Measurements from ENCODE around the gene TOP1.
"Not testable (repeated sequence)": the region's sequence is repeated elsewhere in the genome, so short reads cannot be mapped to it uniquely, and the experiment has no call there.

TOP1 gene

GRCh38 chr20:41095110-41095969 is 66.7 kb downstream of the TOP1 start:
- DNase-seq = no peak

DNA sequence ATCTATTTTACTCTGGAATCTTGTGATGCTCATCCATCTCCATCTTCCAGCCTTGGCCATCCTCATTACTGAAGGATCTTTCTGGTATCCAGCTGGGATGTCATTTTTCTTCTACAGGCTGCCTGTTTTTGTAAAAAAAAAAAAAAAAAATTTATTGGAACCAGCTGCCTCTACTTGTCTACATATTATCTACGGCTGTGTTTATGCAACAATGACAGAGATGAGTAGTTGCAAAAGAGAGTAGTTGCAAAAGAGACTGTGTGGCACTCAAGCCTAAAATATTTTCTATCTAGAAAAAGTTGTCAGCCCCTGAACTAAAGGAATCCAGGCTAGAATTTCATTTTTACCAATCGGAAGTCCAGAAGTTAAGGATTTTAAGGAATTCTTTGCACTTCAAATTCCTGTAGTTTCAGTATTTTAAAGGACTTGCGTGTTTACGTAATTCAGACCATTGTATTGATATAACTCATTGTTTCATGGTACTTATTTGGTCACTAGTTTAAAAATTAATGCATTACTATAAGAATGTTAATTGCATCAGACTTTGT is 70.2 kb downstream of the TOP1 start:
- DNase-seq = peak; percentile 46

GRCh38 chr20:41100001-41100480 is 71.4 kb downstream of the TOP1 start:
- no peak for DNase-seq

DNA sequence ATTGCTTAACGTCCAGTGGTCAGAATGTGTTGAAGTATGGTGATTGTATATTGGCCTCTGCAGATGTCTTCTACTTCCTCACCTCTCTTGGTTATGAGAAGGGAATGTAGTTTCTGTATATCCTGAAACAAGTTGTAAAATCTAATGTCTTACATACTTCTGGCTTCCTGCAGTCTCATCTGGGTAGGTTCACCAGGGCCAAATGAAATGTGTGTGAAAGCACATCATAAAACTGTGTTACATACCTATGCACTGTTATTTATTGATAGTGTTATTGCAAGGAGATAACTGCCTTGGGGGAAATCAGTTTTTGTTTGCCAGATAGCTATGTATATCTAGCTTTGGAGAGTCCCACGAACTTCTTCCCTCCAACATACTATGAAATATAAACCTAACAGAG is 73.0 kb downstream of the TOP1 start:
- no peak for DNase-seq

DNA sequence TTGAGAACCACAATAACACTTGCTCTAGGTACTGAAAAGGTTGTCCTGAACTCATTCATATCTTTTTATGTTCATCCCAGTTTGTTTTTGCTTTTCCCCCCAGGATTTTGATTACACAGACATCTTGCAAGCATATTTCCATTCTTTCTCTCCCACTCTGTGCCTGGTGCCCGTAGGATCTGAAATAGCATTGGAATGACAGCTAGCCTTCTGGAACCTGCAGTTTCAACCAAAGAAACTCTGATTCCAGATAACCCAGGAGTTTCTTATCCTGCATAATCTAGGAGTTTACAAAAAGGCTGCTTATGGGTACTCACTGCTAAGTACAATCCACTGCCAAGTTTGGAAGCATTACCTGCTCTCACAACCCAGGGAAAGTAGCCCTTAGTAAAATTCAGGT is 79.9 kb downstream of the TOP1 start:
- no peak for DNase-seq

GRCh38 chr20:41110012-41110411 is 81.4 kb downstream of the TOP1 start:
- DNase-seq = no peak

DNA sequence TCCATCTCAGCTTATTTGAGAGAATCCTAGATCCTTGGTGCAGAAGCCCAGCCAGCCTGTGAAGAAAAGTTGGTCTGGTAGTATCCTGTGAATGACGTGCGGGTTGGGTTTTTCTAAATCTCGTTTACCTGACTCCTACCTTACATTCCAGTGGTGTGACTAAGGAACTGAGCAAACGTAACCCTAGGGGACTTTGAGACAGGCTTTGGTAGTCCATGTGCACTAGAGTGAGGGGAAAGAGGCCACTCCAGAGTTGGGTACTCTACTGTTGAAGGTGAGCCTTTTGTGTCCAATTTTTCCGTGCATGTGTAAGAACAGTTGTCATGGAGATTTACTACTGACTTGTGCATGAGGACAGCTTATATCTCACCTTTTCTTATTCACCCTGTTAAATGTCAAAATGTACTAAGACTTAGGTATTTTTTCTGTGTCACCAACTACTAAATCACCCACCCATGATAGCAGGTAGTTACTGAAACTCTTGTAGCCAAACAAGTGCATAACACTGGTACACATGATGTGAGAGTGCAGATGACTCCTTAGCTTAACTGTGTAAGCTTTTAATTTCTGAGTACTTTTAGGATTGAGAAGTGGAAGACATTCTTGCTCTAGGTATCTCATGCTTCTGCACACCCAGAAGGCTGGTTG is 82.4 kb downstream of the TOP1 start:
- DNase-seq = no peak

DNA sequence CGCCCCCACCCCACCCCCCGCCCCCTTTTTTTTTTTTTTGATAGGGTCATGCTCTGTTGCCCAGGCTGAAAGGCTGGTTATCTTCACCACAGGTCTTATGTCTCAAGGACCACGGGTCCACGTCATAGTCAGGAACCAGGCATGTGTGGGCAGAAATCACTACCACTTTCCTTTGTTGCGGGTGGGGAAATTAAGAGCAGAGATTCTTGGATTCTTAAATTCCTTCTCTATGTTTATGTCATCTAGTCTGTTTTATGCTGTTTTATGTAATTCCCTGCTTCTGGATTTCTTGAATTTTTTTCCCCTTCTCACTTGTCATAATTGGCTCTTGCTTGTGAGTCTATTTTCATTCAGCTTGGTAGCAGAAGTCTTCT is 82.9 kb downstream of the TOP1 start:
- DNase-seq = no peak

- DNase-seq = no peak
Measured at GRCh38 chr20:41116282-41116956, 87.8 kb downstream of the TOP1 start.

DNA sequence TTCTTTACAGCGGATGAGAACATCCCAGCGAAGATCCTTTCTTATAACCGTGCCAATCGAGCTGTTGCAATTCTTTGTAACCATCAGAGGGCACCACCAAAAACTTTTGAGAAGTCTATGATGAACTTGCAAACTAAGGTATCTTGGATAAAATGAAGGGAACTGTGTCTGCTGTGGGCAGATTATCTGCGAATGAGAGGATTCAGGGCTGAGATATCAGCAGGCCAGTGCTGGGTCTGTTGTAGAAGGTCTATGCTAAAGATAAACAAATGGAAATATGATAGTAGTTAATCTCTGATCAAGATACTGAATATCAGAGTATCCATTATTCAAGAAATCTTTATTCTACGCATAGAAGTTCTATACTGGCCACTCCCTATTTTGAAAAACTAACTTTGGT is 89.5 kb downstream of the TOP1 start:
- not testable (repeated sequence) for DNase-seq

- DNase-seq = no peak
Measured at GRCh38 chr20:41118632-41119031, 90.0 kb downstream of the TOP1 start.

DNA sequence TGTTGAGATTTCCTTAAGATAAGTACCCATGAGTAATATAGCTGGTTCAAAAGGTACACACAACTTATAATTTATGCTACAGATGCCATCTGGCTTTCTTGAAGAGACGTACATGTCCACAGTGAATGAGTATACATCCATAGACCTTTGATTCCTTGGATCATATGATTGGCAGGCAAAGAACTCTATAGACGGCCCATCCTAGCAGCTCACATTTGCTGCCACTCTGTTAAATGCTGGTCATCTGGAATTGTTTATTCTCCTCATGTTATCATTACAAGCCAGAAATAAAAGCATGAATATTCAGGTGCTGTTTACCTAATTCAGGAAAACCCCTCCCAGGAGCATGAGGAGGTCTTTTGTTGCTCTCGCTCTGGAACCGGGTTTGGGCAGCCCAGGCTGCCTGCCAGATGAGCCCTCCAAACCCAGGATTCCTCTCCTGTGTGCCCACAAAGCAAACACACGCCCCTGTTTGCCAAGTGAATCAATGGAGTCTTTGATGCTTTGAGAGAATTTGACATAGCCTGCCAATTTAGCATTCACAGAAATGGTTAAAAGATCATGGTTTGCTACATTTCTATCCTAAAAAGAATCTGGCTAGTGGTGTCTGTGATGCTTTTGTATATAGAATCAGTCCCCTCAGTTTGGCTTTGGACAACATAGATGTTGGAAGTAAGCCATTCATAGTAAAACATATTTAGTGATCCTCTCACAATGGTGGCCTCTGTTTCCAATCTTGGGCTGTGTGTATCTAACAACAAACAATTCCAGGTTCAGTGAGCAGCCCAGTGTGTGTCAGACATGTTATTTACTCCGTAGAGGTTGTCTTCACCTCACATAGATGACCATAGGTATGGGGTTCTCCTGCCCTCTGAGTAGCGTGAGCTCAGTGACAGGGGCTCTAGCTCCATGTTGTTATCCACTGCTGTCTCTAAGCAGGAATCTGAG is 91.3 kb downstream of the TOP1 start:
- no peak for DNase-seq

DNA sequence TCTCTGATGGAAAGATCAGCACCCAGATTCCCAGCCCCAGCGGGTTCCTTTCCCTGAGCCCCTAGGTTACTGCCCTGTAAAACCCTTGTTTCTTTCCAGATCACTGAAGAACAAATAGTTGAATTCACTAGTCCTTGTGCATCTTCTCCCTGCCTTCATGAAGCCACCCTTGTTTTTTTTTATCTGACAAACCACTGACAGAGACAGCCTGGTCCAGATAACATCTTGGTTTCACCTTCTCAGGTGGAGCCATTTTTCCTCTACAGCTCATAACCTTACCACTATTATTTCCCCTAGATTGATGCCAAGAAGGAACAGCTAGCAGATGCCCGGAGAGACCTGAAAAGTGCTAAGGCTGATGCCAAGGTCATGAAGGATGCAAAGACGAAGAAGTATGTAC is 92.8 kb downstream of the TOP1 start:
- no peak for DNase-seq

- DNase-seq = no peak
Measured at GRCh38 chr20:41123631-41124030, 95.0 kb downstream of the TOP1 start.

GRCh38 chr20:41124451-41125094 is 96.0 kb downstream of the TOP1 start:
- no peak for DNase-seq

GRCh38 chr20:41125530-41126457 is 97.2 kb downstream of the TOP1 start:
- DNase-seq = no peak

- no peak for DNase-seq
Measured at GRCh38 chr20:41126719-41127118, 98.1 kb downstream of the TOP1 start.

- DNase-seq = not testable (repeated sequence)
Measured at GRCh38 chr20:41128317-41128716, 99.7 kb downstream of the TOP1 start.

GRCh38 chr20:41131594-41132387 is 103.2 kb downstream of the TOP1 start:
- DNase-seq = no peak

- not testable (repeated sequence) for DNase-seq
Measured at GRCh38 chr20:41132388-41132775, 103.8 kb downstream of the TOP1 start.
